ENCODE results near the gene INS. TPM values are rescaled to one million over a fixed set of nuclear protein-coding genes. Genes with fewer than 3 reads are reported as not detected.

INS gene
- total and polyA plus RNA-seq, 2 of the 13 experiments (the other 11 are each of a cell fraction or from before 2014, with no cell fraction given) = not detected

DNA sequence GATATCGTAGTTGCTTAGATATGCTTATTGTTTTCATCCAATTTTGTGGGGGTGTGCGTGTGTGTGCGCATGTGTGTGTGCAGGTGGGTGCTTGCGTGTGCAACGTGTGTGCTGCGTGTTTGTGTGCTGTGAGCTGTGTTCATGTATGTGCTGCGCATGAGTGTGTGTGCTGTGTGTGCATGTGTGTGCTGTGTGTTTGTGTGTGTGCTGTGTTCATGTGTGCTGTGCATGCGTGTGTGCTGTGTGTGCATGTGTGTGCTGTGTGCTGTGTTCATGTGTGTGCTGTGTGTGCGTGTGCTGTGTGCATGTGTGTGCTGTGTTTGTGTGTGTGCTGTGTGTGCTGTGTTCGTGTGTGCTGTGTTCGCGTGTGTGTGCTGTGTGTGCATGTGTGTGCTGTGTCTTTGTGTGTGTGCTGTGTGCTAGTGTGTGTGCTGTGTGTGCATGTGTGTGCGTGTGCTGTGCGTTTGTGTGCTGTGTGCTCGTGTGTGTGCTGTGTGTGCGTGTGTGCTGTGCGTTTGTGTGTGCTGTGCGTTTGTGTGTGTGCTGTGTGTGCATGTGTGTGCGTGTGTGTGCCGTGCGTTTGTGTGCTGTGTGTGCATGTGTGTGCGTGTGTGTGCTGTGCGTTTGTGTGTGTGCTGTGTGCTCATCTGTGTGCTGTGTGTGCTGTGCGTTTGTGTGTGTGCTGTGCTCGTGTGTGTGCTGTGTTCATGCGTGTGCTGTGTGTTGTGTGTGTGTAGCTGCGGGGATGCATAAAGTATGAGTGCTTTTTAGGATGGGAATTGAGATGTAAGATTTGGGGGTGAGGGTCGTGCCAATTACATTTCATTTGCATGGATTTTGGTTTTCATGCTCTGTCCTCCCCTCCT is 29.4 kb downstream of the INS start (continued):
- TF ChIP-seq ZNF747 (CRISPR knock-in tag; IDR thresholded peaks at IDR 0.05; ENCODE audit: borderline replicate concordance) (0 out of 2 replicates have a peak, but pooled peaks have one; percentile 14), MAFK (conservative IDR thresholded peaks at IDR 0.05 in 1 of 2, IDR thresholded peaks at IDR 0.05 in 1 of 2; ENCODE audit: low read length in 2 of 2) (no peak), PITX1 (CRISPR knock-in tag; IDR thresholded peaks at IDR 0.05) (peak; percentile 30), NFIB (CRISPR knock-in tag; IDR thresholded peaks at IDR 0.05; ENCODE audit: borderline replicate concordance) (no peak), RARA (CRISPR knock-in tag; IDR thresholded peaks at IDR 0.05) (no peak), RARG (CRISPR knock-in tag; IDR thresholded peaks at IDR 0.05; ENCODE audit: low read depth) (no peak), ZNF883 (CRISPR knock-in tag; IDR thresholded peaks at IDR 0.05; ENCODE audit: not compliant biosample characterization) (no peak), HOXA3 (CRISPR knock-in tag; IDR thresholded peaks at IDR 0.05) (no peak), RFXANK (CRISPR knock-in tag; IDR thresholded peaks at IDR 0.05) (no peak), ATF7-NPFF (CRISPR knock-in tag; IDR thresholded peaks at IDR 0.05; ENCODE audit: low read depth) (no peak; the same call in 1 of the 2 replicates), ZNF232 (CRISPR knock-in tag; IDR thresholded peaks at IDR 0.05; ENCODE audit: borderline replicate concordance) (no peak), KDM5B (CRISPR knock-in tag; IDR thresholded peaks at IDR 0.05; ENCODE audit: borderline replicate concordance) (peak; percentile 30; the same call in 1 of the 2 replicates), ARHGAP35 (CRISPR knock-in tag; IDR thresholded peaks at IDR 0.05; ENCODE audit: borderline replicate concordance) (no peak), NFYC (CRISPR knock-in tag; IDR thresholded peaks at IDR 0.05) (no peak), KMT2B (CRISPR knock-in tag; IDR thresholded peaks at IDR 0.05) (no peak)
- TF ChIP-seq, protein P1, sequence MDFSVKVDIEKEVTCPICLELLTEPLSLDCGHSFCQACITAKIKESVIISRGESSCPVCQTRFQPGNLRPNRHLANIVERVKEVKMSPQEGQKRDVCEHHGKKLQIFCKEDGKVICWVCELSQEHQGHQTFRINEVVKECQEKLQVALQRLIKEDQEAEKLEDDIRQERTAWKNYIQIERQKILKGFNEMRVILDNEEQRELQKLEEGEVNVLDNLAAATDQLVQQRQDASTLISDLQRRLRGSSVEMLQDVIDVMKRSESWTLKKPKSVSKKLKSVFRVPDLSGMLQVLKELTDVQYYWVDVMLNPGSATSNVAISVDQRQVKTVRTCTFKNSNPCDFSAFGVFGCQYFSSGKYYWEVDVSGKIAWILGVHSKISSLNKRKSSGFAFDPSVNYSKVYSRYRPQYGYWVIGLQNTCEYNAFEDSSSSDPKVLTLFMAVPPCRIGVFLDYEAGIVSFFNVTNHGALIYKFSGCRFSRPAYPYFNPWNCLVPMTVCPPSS (IDR thresholded peaks at IDR 0.05) = no peak
- TF ChIP-seq, protein P2, sequence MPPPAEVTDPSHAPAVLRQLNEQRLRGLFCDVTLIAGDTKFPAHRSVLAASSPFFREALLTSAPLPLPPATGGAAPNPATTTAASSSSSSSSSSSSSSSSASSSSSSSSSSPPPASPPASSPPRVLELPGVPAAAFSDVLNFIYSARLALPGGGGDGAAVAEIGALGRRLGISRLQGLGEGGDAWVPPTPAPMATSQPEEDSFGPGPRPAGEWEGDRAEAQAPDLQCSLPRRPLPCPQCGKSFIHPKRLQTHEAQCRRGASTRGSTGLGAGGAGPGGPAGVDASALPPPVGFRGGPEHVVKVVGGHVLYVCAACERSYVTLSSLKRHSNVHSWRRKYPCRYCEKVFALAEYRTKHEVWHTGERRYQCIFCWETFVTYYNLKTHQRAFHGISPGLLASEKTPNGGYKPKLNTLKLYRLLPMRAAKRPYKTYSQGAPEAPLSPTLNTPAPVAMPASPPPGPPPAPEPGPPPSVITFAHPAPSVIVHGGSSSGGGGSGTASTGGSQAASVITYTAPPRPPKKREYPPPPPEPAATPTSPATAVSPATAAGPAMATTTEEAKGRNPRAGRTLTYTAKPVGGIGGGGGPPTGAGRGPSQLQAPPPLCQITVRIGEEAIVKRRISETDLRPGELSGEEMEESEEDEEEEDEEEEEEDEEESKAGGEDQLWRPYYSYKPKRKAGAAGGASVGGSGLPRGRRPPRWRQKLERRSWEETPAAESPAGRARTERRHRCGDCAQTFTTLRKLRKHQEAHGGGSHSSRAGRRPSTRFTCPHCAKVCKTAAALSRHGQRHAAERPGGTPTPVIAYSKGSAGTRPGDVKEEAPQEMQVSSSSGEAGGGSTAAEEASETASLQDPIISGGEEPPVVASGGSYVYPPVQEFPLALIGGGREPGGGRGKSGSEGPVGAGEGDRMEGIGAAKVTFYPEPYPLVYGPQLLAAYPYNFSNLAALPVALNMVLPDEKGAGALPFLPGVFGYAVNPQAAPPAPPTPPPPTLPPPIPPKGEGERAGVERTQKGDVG (CRISPR knock-in tag; IDR thresholded peaks at IDR 0.05; ENCODE audit: borderline replicate concordance) = peak; percentile 94; the same call in 1 of the 2 replicates
- TF ChIP-seq, protein P3, sequence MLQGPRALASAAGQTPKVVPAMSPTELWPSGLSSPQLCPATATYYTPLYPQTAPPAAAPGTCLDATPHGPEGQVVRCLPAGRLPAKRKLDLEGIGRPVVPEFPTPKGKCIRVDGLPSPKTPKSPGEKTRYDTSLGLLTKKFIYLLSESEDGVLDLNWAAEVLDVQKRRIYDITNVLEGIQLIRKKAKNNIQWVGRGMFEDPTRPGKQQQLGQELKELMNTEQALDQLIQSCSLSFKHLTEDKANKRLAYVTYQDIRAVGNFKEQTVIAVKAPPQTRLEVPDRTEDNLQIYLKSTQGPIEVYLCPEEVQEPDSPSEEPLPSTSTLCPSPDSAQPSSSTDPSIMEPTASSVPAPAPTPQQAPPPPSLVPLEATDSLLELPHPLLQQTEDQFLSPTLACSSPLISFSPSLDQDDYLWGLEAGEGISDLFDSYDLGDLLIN (CRISPR knock-in tag; IDR thresholded peaks at IDR 0.05; ENCODE audit: borderline replicate concordance) = no peak
- TF ChIP-seq, protein P4, sequence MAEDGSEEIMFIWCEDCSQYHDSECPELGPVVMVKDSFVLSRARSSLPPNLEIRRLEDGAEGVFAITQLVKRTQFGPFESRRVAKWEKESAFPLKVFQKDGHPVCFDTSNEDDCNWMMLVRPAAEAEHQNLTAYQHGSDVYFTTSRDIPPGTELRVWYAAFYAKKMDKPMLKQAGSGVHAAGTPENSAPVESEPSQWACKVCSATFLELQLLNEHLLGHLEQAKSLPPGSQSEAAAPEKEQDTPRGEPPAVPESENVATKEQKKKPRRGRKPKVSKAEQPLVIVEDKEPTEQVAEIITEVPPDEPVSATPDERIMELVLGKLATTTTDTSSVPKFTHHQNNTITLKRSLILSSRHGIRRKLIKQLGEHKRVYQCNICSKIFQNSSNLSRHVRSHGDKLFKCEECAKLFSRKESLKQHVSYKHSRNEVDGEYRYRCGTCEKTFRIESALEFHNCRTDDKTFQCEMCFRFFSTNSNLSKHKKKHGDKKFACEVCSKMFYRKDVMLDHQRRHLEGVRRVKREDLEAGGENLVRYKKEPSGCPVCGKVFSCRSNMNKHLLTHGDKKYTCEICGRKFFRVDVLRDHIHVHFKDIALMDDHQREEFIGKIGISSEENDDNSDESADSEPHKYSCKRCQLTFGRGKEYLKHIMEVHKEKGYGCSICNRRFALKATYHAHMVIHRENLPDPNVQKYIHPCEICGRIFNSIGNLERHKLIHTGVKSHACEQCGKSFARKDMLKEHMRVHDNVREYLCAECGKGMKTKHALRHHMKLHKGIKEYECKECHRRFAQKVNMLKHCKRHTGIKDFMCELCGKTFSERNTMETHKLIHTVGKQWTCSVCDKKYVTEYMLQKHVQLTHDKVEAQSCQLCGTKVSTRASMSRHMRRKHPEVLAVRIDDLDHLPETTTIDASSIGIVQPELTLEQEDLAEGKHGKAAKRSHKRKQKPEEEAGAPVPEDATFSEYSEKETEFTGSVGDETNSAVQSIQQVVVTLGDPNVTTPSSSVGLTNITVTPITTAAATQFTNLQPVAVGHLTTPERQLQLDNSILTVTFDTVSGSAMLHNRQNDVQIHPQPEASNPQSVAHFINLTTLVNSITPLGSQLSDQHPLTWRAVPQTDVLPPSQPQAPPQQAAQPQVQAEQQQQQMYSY (CRISPR knock-in tag; IDR thresholded peaks at IDR 0.05) = no peak

Data from HepG2 (cell line).